DND-41 (cell line): ENCODE results near the gene KLF15.

Experiments used
- ATAC-seq: fragments of 200-7000 bp; cut with Tn5 transposase; 3 replicates; pipeline ENCODE4 v1.9.1; 2021; ENCODE audit warnings: low read depth; ENCODE audit not compliant: insufficient read depth
- DNase-seq: peaks from one replicate; pipeline ENCODE4 v3.0.0-alpha.2; 2020
- H2AFZ ChIP-seq: 2 replicates; pipeline ENCODE4 v1.6.0; 2012; ENCODE audit warnings: low read depth, low read length
- H3K27ac ChIP-seq: 2 replicates; pipeline ENCODE4 v1.5.1; 2012; ENCODE audit warnings: low read length, inconsistent platforms
- H3K27me3 ChIP-seq: fragments of 200-600 bp; sonication (generic); 2 replicates; pipeline ENCODE4 v1.6.0; 2012; ENCODE audit warnings: low read length, mild to moderate bottlenecking, inconsistent platforms; ENCODE audit not compliant: insufficient read depth, poor library complexity
- H3K36me3 ChIP-seq: 2 replicates; pipeline ENCODE4 v1.5.1; 2012; ENCODE audit warnings: low read length, inconsistent platforms; ENCODE audit not compliant: insufficient read depth
- H3K4me1 ChIP-seq: 2 replicates; pipeline ENCODE4 v1.5.1; 2012; ENCODE audit warnings: mild to moderate bottlenecking, low read length; ENCODE audit not compliant: insufficient read depth
- H3K4me2 ChIP-seq: 2 replicates; pipeline ENCODE4 v1.6.0; 2012; ENCODE audit warnings: mild to moderate bottlenecking, moderate library complexity, low read length, inconsistent platforms; ENCODE audit not compliant: insufficient read depth
- H3K4me3 ChIP-seq, 2 experiments: fragments of 200-600 bp in 1 of 2; shearing (Covaris generic) in 1 of 2; 2 replicates each; pipeline ENCODE4 v1.5.1; 2012 to 2016; ENCODE audit warnings: inconsistent platforms in 2 of 2, low read length in 2 of 2, mild to moderate bottlenecking in 2 of 2, low read depth in 1 of 2, moderate library complexity in 1 of 2
- H3K79me2 ChIP-seq: 2 replicates; pipeline ENCODE4 v1.6.0; 2012; ENCODE audit warnings: low read length, inconsistent platforms; ENCODE audit not compliant: insufficient read depth
- H3K9ac ChIP-seq: 2 replicates; pipeline ENCODE4 v1.6.0; 2012; ENCODE audit warnings: low read depth, mild to moderate bottlenecking, inconsistent platforms, low read length, moderate library complexity
- H3K9me3 ChIP-seq: 2 replicates; pipeline ENCODE4 v1.5.1; 2012; ENCODE audit warnings: low read length, moderate library complexity, mild to moderate bottlenecking, inconsistent platforms; ENCODE audit not compliant: insufficient read depth, severe bottlenecking
- H4K20me1 ChIP-seq: 2 replicates; pipeline ENCODE4 v1.6.0; 2012; ENCODE audit warnings: low read length; ENCODE audit not compliant: insufficient read depth
- EZH2 ChIP-seq: IDR thresholded peaks from 3 replicates; pipeline ENCODE4 v1.6.1; 2012; ENCODE audit warnings: borderline replicate concordance, low read depth, mild to moderate bottlenecking, moderate library complexity, low read length, inconsistent platforms; ENCODE audit not compliant: severe bottlenecking
- TF ChIP-seq, protein P1 (sequence below): IDR thresholded peaks from 2 replicates; pipeline ENCODE4 v1.5.1; 2012; ENCODE audit warnings: borderline replicate concordance, low read length, moderate library complexity, mild to moderate bottlenecking; ENCODE audit not compliant: poor library complexity, severe bottlenecking; ENCODE audit errors: extremely low read depth

The KLF15 gene

DNA sequence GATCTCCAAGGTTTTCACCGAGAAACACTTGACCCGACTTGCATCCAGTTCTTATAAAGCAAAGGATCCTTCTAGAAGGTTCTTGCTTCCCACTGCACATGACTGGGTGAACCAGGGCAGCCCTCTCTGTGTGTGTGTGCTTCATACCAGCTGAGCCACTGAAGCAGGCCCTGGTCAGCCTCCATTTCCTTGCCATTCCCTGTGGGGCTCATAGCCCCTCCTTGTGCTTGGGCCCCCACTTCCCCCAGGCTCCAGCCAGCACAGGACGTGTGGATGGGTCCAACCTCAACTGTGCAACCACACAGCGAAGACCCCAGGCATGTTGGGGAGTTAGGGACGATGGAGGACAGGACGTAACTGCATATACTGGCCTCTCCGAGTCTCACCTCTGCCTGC is 15.5 kb downstream of the KLF15 start:
- no peak for TF ChIP-seq EZH2
- TF ChIP-seq, protein P1, sequence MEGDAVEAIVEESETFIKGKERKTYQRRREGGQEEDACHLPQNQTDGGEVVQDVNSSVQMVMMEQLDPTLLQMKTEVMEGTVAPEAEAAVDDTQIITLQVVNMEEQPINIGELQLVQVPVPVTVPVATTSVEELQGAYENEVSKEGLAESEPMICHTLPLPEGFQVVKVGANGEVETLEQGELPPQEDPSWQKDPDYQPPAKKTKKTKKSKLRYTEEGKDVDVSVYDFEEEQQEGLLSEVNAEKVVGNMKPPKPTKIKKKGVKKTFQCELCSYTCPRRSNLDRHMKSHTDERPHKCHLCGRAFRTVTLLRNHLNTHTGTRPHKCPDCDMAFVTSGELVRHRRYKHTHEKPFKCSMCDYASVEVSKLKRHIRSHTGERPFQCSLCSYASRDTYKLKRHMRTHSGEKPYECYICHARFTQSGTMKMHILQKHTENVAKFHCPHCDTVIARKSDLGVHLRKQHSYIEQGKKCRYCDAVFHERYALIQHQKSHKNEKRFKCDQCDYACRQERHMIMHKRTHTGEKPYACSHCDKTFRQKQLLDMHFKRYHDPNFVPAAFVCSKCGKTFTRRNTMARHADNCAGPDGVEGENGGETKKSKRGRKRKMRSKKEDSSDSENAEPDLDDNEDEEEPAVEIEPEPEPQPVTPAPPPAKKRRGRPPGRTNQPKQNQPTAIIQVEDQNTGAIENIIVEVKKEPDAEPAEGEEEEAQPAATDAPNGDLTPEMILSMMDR: no peak
- Histone ChIP-seq H3K27ac (no peak overlapping the region), H3K36me3 (no peaks in the 10 kb centered on the region), H3K9me3 (no peaks in the 10 kb centered on the region), H3K4me2 (no peak overlapping the region), H3K27me3 (no peaks in the 10 kb centered on the region), H2AFZ (no peak overlapping the region), H3K4me1 (no peaks in the 10 kb centered on the region), H3K79me2 (no peaks in the 10 kb centered on the region), H3K4me3 (no peak overlapping the region), H4K20me1 (no peaks in the 10 kb centered on the region; the same call in 1 of the 2 replicates), H3K9ac (no peak overlapping the region)
- no peak for ATAC-seq
- no peak for DNase-seq

DNA sequence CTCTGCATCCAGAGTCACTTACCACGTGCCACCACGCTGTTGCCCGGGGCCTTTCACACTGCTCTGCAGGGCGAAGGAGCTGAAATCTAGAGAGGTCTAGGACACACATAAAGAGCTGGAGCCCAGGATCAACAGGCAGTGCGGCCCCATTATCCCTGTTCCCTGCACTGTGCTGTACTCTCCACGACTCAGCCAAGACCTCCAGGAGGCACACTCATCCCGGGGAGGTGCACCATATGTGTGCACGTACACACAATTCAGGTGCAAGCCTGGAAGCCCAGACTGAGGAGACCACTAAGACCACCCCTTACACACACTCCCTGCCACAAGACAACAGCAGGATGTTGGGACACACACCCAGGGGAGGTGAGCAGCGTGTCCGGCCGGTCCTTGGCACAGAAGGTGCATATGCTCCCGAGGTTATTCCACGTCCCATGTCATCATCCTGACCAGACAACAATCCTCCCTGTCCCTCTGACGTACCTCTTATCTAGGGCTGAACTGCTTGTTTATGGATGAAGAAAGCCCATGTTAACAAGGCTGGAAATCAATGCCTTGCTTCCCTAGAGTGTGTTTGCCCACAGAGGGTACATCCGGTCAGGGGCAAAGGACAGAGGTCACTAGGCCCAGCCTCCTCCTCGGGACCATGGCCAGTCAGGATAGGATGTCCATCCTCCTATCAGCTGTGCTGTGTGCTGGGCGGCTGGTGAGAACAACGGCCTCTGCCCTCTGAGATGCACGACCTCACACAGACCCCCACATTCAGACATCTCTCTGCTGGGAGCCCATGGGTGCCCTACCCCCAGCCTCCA is 16.1 kb downstream of the KLF15 start:
- ATAC-seq (no peak), DNase-seq (no peak)
- TF ChIP-seq EZH2: no peak
- no peak overlapping the region for H2AFZ ChIP-seq
- no peaks in the 10 kb centered on the region for H3K4me1 ChIP-seq
- H3K4me3 ChIP-seq: no peak overlapping the region
- H3K27me3 ChIP-seq: no peaks in the 10 kb centered on the region
- no peaks in the 10 kb centered on the region for H3K9me3 ChIP-seq
- no peaks in the 10 kb centered on the region; the same call in 1 of the 2 replicates for H4K20me1 ChIP-seq
- H3K4me2 ChIP-seq: no peak overlapping the region
- H3K79me2 ChIP-seq: no peaks in the 10 kb centered on the region
- no peak overlapping the region for H3K27ac ChIP-seq
- H3K36me3 ChIP-seq: no peaks in the 10 kb centered on the region
- no peak overlapping the region for H3K9ac ChIP-seq

DNA sequence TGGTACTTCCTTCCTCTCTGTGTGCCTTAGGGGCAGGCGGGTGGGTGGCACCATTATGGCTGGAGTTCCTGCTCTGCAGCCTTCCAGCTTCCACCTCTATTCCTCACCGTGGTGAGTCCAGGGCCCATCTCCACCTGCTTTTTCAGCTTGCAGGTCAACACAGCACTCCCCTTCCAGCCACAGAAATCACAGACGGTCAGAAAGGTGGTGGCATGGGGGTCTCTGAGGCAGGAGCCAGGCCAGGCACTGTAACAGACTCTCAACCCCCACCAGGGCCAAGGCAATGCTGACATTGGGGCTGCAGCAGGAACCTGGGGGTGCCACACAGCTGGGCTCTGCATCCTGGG is 16.6 kb downstream of the KLF15 start:
- Histone ChIP-seq H3K36me3 (no peaks in the 10 kb centered on the region), H3K9me3 (no peaks in the 10 kb centered on the region), H3K4me1 (no peaks in the 10 kb centered on the region), H3K27me3 (no peaks in the 10 kb centered on the region), H2AFZ (no peak overlapping the region), H3K27ac (no peak overlapping the region), H3K9ac (no peak overlapping the region), H3K4me3 (no peak overlapping the region), H3K4me2 (no peak overlapping the region), H4K20me1 (no peaks in the 10 kb centered on the region; the same call in 1 of the 2 replicates), H3K79me2 (no peaks in the 10 kb centered on the region)
- TF ChIP-seq EZH2: no peak
- TF ChIP-seq, protein P1: no peak
- ATAC-seq (no peak), DNase-seq (no peak)

DNA sequence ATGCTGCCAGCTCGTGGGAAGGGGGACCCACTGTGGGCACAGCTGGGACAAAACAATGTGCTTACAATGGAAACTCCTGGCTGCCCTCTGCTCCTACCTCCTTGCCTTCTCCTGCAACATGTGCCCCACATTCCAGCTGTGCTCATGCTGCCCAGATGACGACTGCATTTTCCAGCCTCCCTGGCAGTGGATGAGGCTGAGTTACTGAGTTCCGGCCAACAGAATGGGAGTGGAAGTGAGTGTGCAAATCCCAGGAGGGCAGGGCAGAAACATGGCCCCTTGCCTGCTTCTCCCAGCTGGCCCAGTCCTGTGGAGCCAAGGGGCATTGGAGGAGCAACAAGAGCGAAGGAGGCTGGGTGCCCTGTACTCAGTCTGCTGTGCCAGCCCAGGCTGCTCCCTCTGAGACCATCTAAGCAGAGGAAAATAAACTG is 17.1 kb downstream of the KLF15 start:
- DNase-seq (no peak), ATAC-seq (no peak)
- Histone ChIP-seq H3K27ac (no peak overlapping the region), H3K9me3 (no peaks in the 10 kb centered on the region), H2AFZ (no peak overlapping the region), H3K36me3 (no peaks in the 10 kb centered on the region), H3K4me2 (no peak overlapping the region), H3K9ac (no peak overlapping the region), H4K20me1 (no peaks in the 10 kb centered on the region; the same call in 1 of the 2 replicates), H3K79me2 (no peaks in the 10 kb centered on the region), H3K27me3 (no peaks in the 10 kb centered on the region), H3K4me1 (no peaks in the 10 kb centered on the region), H3K4me3 (no peak overlapping the region)
- TF ChIP-seq, protein P1: no peak
- no peak for TF ChIP-seq EZH2
